ENCODE data around the gene ELMO1.

The ELMO1 gene

DNA sequence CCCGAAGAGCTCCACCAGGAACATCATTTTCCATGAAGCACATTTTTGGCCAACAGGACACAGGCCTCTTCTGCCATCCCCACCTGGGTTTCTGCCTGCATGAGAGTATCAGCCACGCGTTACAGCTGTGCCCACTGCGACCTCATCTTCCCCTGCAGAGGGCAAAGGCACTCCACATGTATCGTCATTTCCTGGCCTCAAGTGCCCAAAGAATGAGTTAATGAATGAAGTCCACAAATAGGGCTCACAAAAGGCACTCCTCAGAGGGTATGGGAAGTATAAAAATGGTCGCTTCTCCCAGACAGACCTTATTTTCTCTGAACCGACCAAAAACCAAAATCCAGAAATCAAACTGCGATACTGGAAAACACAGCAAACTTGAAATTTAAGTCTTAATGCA, 18.5 kb downstream of the ELMO1 start:
- DNase-seq: peak; percentile 39 to 77 (median 67)
- no peaks in the 10 kb centered on the region for H3K9me3 ChIP-seq (ENCODE audit: control extremely low read depth in 1 of 5, control insufficient read depth in 4 of 5, insufficient read depth in 2 of 5, low read depth in 1 of 5, low read length in 4 of 5)
- ChIA-PET CTCF (interaction anchor here (0.8 to 4.2 kb wide), 14 partner anchors 10 to 78 kb away, joined by 3 to 26 read pairs (median 4); partner anchors contain the start of gene ELMO1), POLR2A (interaction anchor here (0.6 to 1.5 kb wide), 4 partner anchors 8 to 78 kb away, joined by 3 to 5 read pairs (median 4); partner anchors contain the start of gene ELMO1)
- WGBS (ENCODE audit: insufficient coverage): 35% methylated on average over 5 of the region's 8 CpGs
- peaks cover 3 to 10% (median 5%) of the 10 kb centered on the region in 4 experiments for H3K36me3 ChIP-seq (ENCODE audit: control insufficient read depth in 4 of 4, insufficient read depth in 4 of 4, low read length in 3 of 4)
- H3K27ac ChIP-seq (ENCODE audit: insufficient read depth in 1 of 2, low read depth in 1 of 2, low read length in 2 of 2, poor library complexity in 1 of 2, severe bottlenecking in 2 of 2): peak overlapping the region in 1 of 2 experiments; percentile 45
- H3K4me1 ChIP-seq (ENCODE audit: control extremely low read depth in 1 of 4, control insufficient read depth in 4 of 4, insufficient read depth in 4 of 4, low read length in 3 of 4): peaks cover 12 to 87% (median 43%) of the 10 kb centered on the region in 4 experiments
- H3K4me3 ChIP-seq (ENCODE audit: control insufficient read depth in 1 of 7, extremely low read depth in 1 of 7, insufficient read depth in 4 of 7, low read depth in 2 of 7, low read length in 6 of 7): peak overlapping the region in 1 of 7 experiments; percentile 24
- no peaks in the 10 kb centered on the region for H3K27me3 ChIP-seq (replicated peaks in 2 of 5; ENCODE audit: control insufficient read depth in 4 of 5, insufficient read depth in 5 of 5, low read length in 4 of 5)

DNA sequence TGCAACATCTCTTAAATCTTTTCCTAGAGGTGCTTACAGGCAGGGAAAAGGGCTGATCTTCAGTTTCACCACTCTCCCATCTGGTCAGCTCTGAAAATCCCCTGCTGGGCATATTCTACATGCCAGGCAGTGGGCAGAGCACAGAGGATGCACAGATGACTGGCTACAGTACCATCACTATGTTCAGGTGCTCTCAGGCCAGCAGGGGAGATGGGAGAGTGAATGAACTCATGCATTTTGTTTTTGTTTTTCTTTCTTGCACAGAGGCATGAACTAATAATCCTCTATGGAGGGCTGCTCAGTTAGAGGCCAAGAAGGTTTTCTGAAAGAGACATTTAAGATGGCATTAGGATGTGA, 19.3 kb downstream of the ELMO1 start:
- CTCF ChIA-PET: interaction anchor here (0.8 to 4.2 kb wide), 7 partner anchors 9 to 19 kb away, joined by 3 to 26 read pairs (median 4); partner anchors contain the start of gene ELMO1
- DNase-seq: no peak
- Histone ChIP-seq H3K4me3 (ENCODE audit: control insufficient read depth in 1 of 7, extremely low read depth in 1 of 7, insufficient read depth in 4 of 7, low read depth in 2 of 7, low read length in 6 of 7) (peak overlapping the region in 1 of 7 experiments; percentile 43), H3K27me3 (replicated peaks in 2 of 5; ENCODE audit: control insufficient read depth in 4 of 5, insufficient read depth in 5 of 5, low read length in 4 of 5) (no peaks in the 10 kb centered on the region), H3K4me1 (ENCODE audit: control extremely low read depth in 1 of 4, control insufficient read depth in 4 of 4, insufficient read depth in 4 of 4, low read length in 3 of 4) (peaks cover 13 to 83% (median 46%) of the 10 kb centered on the region in 4 experiments), H3K36me3 (ENCODE audit: control insufficient read depth in 4 of 4, insufficient read depth in 4 of 4, low read length in 3 of 4) (peaks cover 3 to 10% (median 5%) of the 10 kb centered on the region in 4 experiments), H3K27ac (ENCODE audit: insufficient read depth in 1 of 2, low read depth in 1 of 2, low read length in 2 of 2, poor library complexity in 1 of 2, severe bottlenecking in 2 of 2) (no peak overlapping the region), H3K9me3 (ENCODE audit: control extremely low read depth in 1 of 5, control insufficient read depth in 4 of 5, insufficient read depth in 2 of 5, low read depth in 1 of 5, low read length in 4 of 5) (no peaks in the 10 kb centered on the region)
- POLR2A ChIA-PET: no interaction called here

DNA sequence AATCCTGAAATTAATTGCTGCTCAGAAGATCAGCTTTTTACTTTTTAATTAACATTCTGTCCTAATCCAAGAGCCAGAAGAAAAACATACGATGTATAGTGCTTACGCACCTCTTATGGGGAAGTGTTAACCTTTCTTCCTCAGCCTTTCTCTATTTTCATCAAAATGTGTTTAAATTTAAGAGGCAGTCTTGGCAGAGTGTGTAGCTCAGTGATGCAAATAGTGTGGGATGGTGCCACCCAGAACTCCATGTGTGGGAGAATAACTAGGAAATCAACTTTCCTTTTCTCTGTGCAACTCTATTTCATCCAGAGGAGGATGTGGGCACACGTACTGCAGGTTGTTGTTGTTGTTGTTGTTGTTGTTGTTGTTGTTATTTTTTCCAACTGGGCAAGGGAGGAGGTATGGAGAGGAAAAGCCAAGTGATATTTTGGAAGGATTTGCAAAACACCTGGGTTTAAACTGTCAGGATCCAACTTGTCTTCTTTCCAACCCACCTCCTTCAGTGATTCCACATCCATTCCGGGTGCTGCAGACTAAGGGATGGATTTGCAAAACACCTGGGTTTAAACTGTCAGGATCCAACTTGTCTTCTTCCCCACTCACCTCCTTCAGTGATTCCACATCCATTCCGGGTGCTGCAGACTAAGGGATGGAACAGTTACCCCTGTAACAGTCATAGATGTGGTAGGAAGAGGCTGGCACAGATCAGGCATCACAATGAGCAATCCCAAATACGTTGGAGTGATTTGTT, 19.8 kb downstream of the ELMO1 start:
- Histone ChIP-seq H3K27ac (ENCODE audit: insufficient read depth in 1 of 2, low read depth in 1 of 2, low read length in 2 of 2, poor library complexity in 1 of 2, severe bottlenecking in 2 of 2) (no peak overlapping the region), H3K4me3 (ENCODE audit: control insufficient read depth in 1 of 7, extremely low read depth in 1 of 7, insufficient read depth in 4 of 7, low read depth in 2 of 7, low read length in 6 of 7) (peak overlapping the region in 1 of 7 experiments; percentile 43), H3K9me3 (ENCODE audit: control extremely low read depth in 1 of 5, control insufficient read depth in 4 of 5, insufficient read depth in 2 of 5, low read depth in 1 of 5, low read length in 4 of 5) (no peaks in the 10 kb centered on the region), H3K27me3 (replicated peaks in 2 of 5; ENCODE audit: control insufficient read depth in 4 of 5, insufficient read depth in 5 of 5, low read length in 4 of 5) (no peaks in the 10 kb centered on the region), H3K36me3 (ENCODE audit: control insufficient read depth in 4 of 4, insufficient read depth in 4 of 4, low read length in 3 of 4) (peaks cover 3 to 10% (median 5%) of the 10 kb centered on the region in 4 experiments), H3K4me1 (ENCODE audit: control extremely low read depth in 1 of 4, control insufficient read depth in 4 of 4, insufficient read depth in 4 of 4, low read length in 3 of 4) (peaks cover 13 to 80% (median 45%) of the 10 kb centered on the region in 4 experiments)
- CTCF ChIA-PET: interaction anchor here (0.8 to 4.2 kb wide), 6 partner anchors 11 to 57 kb away, joined by 3 to 26 read pairs (median 4); partner anchors contain the start of gene ELMO1
- DNase-seq: no peak
- POLR2A ChIA-PET: no interaction called here
- WGBS (ENCODE audit: insufficient coverage): 86% methylated on average over 2 of the region's 6 CpGs

DNA sequence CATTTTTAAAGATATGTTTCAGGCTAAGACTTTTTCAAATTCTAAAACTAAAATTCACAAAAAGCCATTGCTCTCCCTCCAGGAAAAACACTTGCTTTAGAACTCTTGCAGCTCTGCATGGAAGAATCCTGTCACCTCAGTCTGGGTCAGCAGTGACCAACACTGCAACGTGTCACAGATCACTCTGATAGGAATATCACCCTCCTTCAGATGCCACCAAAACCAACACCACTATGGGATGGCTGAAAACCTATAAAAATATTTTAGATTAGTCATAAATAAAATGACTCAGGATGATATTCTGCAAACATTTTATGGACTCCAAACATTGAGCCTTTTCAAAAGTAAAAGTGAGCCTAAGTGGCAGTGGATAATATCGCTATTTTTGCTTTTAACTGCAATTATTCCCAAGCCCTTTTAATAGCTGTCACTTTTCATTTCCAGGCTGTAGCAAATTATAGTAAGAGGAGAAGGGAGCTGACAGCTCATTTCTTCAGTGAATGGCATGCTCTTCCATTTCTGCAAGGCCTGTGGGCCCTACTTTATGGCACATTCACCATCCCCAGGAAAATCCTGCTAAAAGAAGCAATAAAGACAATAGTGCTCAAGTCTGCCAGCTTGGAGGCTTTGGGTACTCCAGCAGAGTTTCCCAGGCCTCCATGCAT, 21.3 kb downstream of the ELMO1 start:
- Histone ChIP-seq H3K9me3 (ENCODE audit: control extremely low read depth in 1 of 5, control insufficient read depth in 4 of 5, insufficient read depth in 2 of 5, low read depth in 1 of 5, low read length in 4 of 5) (no peaks in the 10 kb centered on the region), H3K4me3 (ENCODE audit: control insufficient read depth in 1 of 7, extremely low read depth in 1 of 7, insufficient read depth in 4 of 7, low read depth in 2 of 7, low read length in 6 of 7) (no peak overlapping the region), H3K36me3 (ENCODE audit: control insufficient read depth in 4 of 4, insufficient read depth in 4 of 4, low read length in 3 of 4) (peaks cover 3 to 10% (median 5%) of the 10 kb centered on the region in 4 experiments), H3K27ac (ENCODE audit: insufficient read depth in 1 of 2, low read depth in 1 of 2, low read length in 2 of 2, poor library complexity in 1 of 2, severe bottlenecking in 2 of 2) (no peak overlapping the region), H3K4me1 (ENCODE audit: control extremely low read depth in 1 of 4, control insufficient read depth in 4 of 4, insufficient read depth in 4 of 4, low read length in 3 of 4) (peaks cover 11 to 72% (median 31%) of the 10 kb centered on the region in 4 experiments), H3K27me3 (replicated peaks in 2 of 5; ENCODE audit: control insufficient read depth in 4 of 5, insufficient read depth in 5 of 5, low read length in 4 of 5) (no peaks in the 10 kb centered on the region)
- POLR2A ChIA-PET: no interaction called here
- CTCF ChIA-PET: interaction anchor here (1.0 to 4.2 kb wide), 6 partner anchors 9 to 59 kb away, joined by 3 to 26 read pairs (median 4); partner anchors contain the start of gene ELMO1
- WGBS (ENCODE audit: insufficient coverage): no CpG with 5 or more reads among the region's 2 CpGs
- no peak for DNase-seq

DNA sequence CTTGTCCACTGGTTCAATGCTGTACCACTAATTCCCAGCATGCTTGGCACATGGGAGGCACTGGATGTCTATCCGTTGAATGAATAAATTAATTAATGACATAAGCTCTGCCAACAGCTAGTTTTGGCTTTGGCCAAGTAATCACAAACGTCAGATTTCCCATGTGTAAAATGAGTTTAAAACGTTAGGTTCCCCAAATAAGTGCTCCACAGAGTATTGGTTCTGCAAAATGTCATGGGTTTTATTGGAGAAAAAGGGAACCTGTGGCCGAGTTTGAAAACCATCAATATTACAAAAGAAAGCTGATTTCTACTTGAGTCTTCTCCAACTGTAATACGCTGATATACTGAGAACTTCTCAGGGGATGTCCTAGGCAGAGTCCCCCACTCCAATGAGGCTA, 23.2 kb downstream of the ELMO1 start:
- H3K36me3 ChIP-seq (ENCODE audit: control insufficient read depth in 4 of 4, insufficient read depth in 4 of 4, low read length in 3 of 4): peaks cover 3 to 10% (median 5%) of the 10 kb centered on the region in 4 experiments
- no peak overlapping the region for H3K4me3 ChIP-seq (ENCODE audit: control insufficient read depth in 1 of 7, extremely low read depth in 1 of 7, insufficient read depth in 4 of 7, low read depth in 2 of 7, low read length in 6 of 7)
- H3K27me3 ChIP-seq (replicated peaks in 2 of 5; ENCODE audit: control insufficient read depth in 4 of 5, insufficient read depth in 5 of 5, low read length in 4 of 5): no peaks in the 10 kb centered on the region
- WGBS (ENCODE audit: insufficient coverage): 86% methylated on average over 1 of the region's 5 CpGs
- peaks cover 9 to 72% (median 37%) of the 10 kb centered on the region in 4 experiments for H3K4me1 ChIP-seq (ENCODE audit: control extremely low read depth in 1 of 4, control insufficient read depth in 4 of 4, insufficient read depth in 4 of 4, low read length in 3 of 4)
- POLR2A ChIA-PET: no interaction called here
- no peaks in the 10 kb centered on the region for H3K9me3 ChIP-seq (ENCODE audit: control extremely low read depth in 1 of 5, control insufficient read depth in 4 of 5, insufficient read depth in 2 of 5, low read depth in 1 of 5, low read length in 4 of 5)
- CTCF ChIA-PET: interaction anchor here (0.8 to 2.3 kb wide), 4 partner anchors 16 to 72 kb away, joined by 3 to 6 read pairs (median 5); partner anchors contain the start of gene ELMO1
- no peak overlapping the region for H3K27ac ChIP-seq (ENCODE audit: insufficient read depth in 1 of 2, low read depth in 1 of 2, low read length in 2 of 2, poor library complexity in 1 of 2, severe bottlenecking in 2 of 2)
- DNase-seq: peak in 2 of 3 donors; percentile 50 to 52

DNA sequence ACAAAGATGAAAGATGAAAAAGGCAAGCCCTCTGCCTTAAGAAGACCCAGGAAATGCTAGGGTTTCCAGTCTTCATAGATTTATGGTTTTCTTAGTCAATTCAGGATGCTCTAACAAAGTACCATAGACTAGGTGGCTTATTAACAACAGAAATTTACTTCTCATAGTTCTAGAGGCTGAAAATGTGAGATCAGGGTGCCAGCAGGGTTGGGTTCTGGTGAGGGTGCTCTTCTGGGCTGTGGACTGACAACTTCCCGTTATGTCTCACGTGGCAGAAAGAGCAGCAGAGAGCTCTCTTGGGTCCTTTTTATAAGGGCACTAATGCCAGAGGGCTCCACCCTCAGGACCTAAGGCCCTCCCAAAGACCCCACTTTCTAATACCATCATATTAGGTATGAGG, 23.7 kb downstream of the ELMO1 start:
- Histone ChIP-seq H3K9me3 (ENCODE audit: control extremely low read depth in 1 of 5, control insufficient read depth in 4 of 5, insufficient read depth in 2 of 5, low read depth in 1 of 5, low read length in 4 of 5) (no peaks in the 10 kb centered on the region), H3K36me3 (ENCODE audit: control insufficient read depth in 4 of 4, insufficient read depth in 4 of 4, low read length in 3 of 4) (peaks cover 3 to 10% (median 5%) of the 10 kb centered on the region in 4 experiments), H3K4me1 (ENCODE audit: control extremely low read depth in 1 of 4, control insufficient read depth in 4 of 4, insufficient read depth in 4 of 4, low read length in 3 of 4) (peaks cover 13 to 72% (median 37%) of the 10 kb centered on the region in 4 experiments), H3K27me3 (replicated peaks in 2 of 5; ENCODE audit: control insufficient read depth in 4 of 5, insufficient read depth in 5 of 5, low read length in 4 of 5) (no peaks in the 10 kb centered on the region), H3K4me3 (ENCODE audit: control insufficient read depth in 1 of 7, extremely low read depth in 1 of 7, insufficient read depth in 4 of 7, low read depth in 2 of 7, low read length in 6 of 7) (no peak overlapping the region), H3K27ac (ENCODE audit: insufficient read depth in 1 of 2, low read depth in 1 of 2, low read length in 2 of 2, poor library complexity in 1 of 2, severe bottlenecking in 2 of 2) (no peak overlapping the region)
- ChIA-PET CTCF (interaction anchor here (0.8 to 2.3 kb wide), 4 partner anchors 16 to 71 kb away, joined by 3 to 6 read pairs (median 5); partner anchors contain the start of gene ELMO1), POLR2A (no interaction called here)
- no peak for DNase-seq
- WGBS (ENCODE audit: insufficient coverage): no CpG with 5 or more reads among the region's 2 CpGs
